ENCODE results near the gene KCNH1.

Gene KCNH1

DNA sequence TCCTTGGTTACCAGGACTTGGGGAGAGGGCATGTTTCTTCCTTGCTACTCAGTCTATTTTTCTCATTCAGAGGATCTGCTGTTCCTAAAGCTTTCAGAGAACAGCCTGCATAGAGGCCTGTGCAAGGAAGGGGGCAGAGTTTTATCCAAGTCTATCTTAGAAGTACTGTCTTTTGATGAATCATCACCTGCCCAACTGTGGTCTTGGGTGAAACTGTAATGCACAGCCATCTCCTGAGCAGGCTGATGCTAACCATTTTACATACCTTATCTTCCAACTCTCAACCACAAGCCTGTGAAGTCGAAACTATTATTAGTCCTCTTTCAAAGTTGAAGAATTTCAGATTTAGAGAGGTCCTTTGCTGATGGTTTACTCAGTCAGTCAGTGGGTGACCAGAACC lies 437.2 kb downstream of the KCNH1 start:
- DNase-seq (ENCODE audit: insufficient read length, low spot score) (peak; percentile 25), FAIRE-seq (peak; percentile 80)

DNA sequence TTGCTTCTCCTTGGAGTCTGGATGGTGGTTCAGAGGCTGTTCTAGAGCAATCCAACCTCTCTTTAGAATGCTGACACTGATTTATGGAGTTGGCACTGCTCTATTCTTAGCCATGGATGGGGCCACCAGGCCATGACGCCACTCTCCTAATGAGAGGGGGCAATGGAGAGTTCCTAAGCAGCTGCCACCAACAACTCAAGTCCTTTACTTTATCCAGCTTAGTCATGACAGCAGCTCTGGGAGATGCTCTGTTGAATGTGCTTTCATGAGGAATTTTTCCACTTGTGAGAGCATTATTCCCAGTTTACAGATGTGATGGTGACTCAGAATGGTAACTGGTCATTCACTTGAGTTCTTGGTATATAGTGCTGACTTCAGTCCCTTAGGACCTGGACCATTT lies 438.9 kb downstream of the KCNH1 start:
- DNase-seq (ENCODE audit: insufficient read length, low spot score) (no peak), FAIRE-seq (no peak)

GRCh38 chr1:210692796-210693195 lies 441.2 kb downstream of the KCNH1 start:
- FAIRE-seq = no peak
- DNase-seq (ENCODE audit: insufficient read length, low spot score) = no peak

DNA sequence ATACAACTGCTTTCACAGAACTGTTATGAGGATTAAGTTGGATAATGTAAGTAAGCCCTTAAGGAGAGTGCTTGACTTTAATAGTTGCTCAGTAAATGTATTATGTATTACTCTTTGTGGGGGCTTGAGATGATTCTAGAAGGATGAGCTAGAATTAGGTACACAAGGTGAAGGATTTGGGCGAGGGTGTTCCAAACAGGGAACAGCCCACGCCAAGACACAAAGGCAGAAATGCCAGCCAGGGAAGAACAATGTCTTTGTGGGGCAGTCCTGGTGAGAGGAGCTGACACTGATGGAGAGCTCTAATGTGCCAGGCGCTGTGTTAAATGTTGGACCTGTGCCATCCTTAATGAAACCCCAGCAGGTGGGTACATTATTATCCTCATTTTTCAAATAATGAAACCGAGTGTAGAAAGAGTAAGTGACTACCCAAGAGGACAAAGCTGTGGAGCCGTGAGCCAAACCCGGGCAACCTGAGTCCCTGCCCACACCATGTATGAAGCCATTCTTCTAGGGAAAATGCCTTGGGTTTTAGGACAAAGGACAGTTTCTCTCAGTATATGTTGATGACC lies 442.8 kb downstream of the KCNH1 start:
- FAIRE-seq (no peak), DNase-seq (ENCODE audit: insufficient read length, low spot score) (no peak)

GRCh38 chr1:210690236-210690635 lies 443.7 kb downstream of the KCNH1 start:
- no peak for FAIRE-seq
- DNase-seq (ENCODE audit: insufficient read length, low spot score) = no peak

- no peak for FAIRE-seq
- no peak for DNase-seq (ENCODE audit: insufficient read length, low spot score)
These were observed 444.1 kb downstream of the KCNH1 start for GRCh38 chr1:210689826-210690225.

DNA sequence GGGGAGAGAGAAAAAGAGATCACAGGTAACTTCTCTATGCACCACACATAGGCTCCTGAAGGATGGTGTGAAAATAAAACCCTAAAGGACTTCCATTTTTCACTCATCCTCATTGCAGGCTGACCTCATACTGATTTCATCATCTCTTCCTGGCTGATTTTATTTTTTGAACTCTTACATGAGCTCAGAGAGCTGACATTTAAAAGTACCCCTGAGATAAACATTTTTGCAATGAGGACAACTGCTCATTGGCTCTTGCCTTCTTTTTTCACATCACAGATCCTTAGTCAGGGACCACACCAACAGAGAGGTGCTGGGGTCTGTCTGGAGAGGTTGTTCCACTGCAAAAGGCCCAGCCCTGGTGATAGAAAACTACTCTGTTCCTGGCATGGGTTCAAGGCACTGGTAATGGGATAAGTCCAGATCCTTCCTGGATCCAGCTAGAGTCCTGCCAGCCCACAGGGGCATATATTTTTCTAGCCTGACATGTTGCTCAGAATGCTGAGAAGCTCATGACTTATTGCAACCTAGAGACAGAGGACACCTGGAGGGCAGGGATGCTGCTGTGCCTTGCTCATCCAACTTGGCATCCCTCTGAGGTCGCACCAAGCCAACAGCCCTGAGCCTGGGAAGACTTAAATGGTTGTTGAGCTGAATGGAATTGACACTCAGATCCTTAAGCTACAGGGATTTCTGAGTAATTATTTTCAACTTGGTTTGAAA lies 445.3 kb downstream of the KCNH1 start:
- FAIRE-seq (no peak), DNase-seq (ENCODE audit: insufficient read length, low spot score) (no peak)

- no peak for DNase-seq (ENCODE audit: insufficient read length, low spot score)
- no peak for FAIRE-seq
These were observed 446.2 kb downstream of the KCNH1 start for GRCh38 chr1:210687582-210688279.

GRCh38 chr1:210686841-210687240 lies 447.1 kb downstream of the KCNH1 start:
- FAIRE-seq (no peak), DNase-seq (ENCODE audit: insufficient read length, low spot score) (no peak)

DNA sequence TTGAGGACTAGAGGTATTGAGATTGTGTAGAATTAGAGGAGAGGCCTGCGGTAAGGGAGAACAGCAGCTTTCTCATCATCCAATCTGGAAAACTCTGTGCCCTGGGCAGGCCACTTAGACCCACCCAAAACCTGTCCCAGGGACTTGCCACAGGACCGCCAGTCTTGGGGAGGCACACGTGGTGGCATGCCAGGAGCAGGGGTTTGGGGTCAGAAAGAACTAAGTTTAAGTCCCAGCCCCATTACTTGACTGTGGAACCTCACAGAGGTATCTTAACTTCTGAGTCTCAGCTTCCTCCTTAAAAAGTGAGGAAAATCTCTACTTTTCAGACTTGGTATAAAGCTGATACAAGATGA lies 448.7 kb downstream of the KCNH1 start:
- FAIRE-seq (no peak), DNase-seq (ENCODE audit: insufficient read length, low spot score) (no peak)

DNA sequence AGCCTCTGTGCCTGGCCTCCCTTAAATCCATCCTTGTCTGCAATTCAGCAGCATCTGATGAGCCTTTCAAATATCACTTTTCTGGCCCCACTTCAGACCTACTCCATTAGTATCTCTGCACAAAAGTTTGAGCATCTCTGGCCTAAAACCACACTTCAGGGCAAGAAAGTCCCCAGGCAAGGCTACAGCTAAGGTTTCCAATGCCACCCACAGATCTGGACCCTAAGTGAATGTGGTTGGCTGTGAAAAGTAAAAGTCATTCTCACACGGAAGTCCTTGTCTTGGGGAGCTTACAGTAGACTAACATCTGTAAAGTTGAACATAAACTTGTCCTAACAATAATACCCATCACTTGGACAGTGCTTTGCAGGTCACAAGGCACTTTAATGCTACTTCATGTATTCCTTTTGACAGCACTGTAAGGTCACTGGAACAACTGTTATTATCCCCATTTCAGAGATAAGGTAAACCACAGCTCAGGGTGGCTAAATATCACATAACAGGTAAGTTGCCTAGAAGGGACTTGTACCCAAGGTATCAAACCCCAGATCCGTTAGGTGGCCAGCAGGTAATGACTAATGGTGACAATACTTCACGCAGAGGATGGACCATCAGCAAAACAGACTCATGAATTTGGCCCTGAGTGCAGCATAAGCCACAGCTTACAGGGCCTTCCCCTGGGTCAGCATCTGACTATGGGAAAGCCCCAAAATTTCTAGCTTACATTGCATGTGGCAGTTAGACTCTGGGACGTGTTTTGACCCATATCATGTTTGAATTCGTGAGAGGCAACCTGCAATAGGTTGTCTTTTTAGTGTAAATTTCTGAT lies 449.3 kb downstream of the KCNH1 start:
- DNase-seq (ENCODE audit: insufficient read length, low spot score) (no peak), FAIRE-seq (peak; percentile 66)

- FAIRE-seq = no peak
- DNase-seq (ENCODE audit: insufficient read length, low spot score) = no peak
These were observed 450.4 kb downstream of the KCNH1 start for GRCh38 chr1:210683403-210684047.

- DNase-seq (ENCODE audit: insufficient read length, low spot score) = no peak
- FAIRE-seq = no peak
These were observed 452.8 kb downstream of the KCNH1 start for GRCh38 chr1:210681158-210681557.

GRCh38 chr1:210678306-210678705 lies 455.6 kb downstream of the KCNH1 start:
- no peak for DNase-seq (ENCODE audit: insufficient read length, low spot score)
- no peak for FAIRE-seq

DNA sequence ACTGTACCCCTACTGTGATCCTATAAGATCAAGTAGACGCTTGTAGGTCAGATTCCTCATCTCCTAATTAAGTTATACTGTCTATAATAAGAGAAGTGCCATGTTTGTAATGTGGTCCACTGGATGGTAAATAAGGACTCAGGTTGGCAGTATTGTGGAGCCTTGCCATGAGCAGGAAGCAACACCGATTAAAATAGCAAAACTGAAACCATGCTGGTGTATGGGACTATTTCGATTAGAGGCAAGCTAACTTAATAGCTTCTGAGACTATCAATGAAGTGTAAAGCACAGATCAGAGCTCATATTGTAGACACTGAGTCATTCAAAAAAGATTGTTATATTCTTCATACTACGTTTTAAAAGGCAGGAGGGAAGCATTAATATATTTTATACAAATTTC lies 456.4 kb downstream of the KCNH1 start:
- DNase-seq (ENCODE audit: insufficient read length, low spot score) (no peak), FAIRE-seq (no peak)

- DNase-seq (ENCODE audit: insufficient read length, low spot score) = no peak
- no peak for FAIRE-seq
These were observed 457.4 kb downstream of the KCNH1 start for GRCh38 chr1:210676539-210676938.

GRCh38 chr1:210674151-210674550 lies 459.8 kb downstream of the KCNH1 start:
- DNase-seq (ENCODE audit: insufficient read length, low spot score) (no peak), FAIRE-seq (no peak)

DNA sequence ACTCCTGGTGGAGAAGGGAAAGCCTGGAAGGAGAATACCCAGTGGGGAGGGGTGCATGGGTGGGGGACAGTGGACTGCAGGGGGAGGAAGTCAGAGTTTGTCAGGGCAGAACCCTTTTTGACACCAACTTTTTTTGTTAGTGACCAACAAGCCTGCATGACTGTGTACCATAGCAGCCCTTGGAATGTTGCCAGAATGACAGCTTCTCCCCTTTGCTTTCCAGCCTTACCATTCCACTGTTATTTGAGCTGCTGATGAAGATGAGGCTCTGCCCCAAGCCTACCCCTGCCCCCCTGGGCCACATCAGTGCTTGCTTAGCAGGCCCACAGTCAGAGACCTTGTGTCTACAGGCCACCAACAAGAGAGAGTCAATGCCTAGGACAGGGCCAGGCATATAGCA lies 464.0 kb downstream of the KCNH1 start:
- FAIRE-seq (no peak), DNase-seq (ENCODE audit: insufficient read length, low spot score) (no peak)

DNA sequence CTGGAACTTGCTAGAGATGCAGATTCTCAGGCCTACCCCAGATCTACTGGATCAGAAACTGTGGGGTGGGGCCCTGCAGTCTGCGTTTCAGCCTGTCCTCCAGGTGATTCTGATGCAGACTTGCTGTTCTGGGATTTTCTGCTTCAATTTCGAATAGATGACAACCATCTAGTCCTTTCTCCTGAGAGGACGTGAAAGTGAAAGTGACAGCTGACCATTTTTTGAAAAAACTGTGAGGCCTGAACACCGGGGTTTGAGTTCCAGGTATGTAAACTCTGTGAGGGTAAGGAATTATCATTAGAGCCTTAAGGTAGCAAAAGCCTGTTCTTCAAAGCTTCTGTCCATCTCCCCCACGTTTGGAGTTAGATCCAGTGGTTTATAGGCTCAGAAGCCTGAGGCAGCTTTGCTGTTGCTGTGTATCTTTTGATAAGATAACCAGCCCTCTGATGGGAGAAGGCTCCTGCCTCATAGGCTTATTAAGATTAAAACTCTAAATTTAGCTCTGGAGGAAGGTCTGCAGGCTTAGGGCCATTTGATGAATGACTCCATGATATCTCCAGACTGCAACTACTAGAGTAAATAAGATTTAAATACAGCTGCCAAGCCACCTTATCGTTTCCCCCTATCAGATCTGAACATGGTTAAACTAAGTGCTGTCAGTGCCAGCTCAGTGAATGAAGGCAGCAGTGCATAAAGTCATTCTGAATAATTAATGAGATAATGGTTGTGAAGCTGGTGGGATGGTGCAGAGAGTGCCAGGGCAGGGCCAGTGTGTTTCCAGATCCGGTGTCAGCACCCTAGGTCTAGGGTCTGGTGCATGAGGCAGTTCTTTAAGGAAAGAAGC lies 470.0 kb downstream of the KCNH1 start:
- no peak for FAIRE-seq
- no peak for DNase-seq (ENCODE audit: insufficient read length, low spot score)

Measured in GM19239 (cell line).